Measurements from ENCODE around the gene VWA3A. TPM values are rescaled to one million over a fixed set of nuclear protein-coding genes. Genes with fewer than 3 reads are reported as not detected.

Gene VWA3A
- total RNA-seq, 2 donors from 2014 or later, result 0.10 to 0.16 TPM

GRCh38 chr16:22183335-22183734 is 91.0 kb downstream of the VWA3A start:
- Mint-ChIP-seq H3K9me3 (no peaks in the 10 kb centered on the region), H3K27ac (no peak overlapping the region), H3K27me3 (ENCODE audit: low read depth) (no peaks in the 10 kb centered on the region), H3K4me3 (no peak overlapping the region), H3K4me1 (ENCODE audit: low read depth) (peaks cover 7% of the 10 kb centered on the region), H3K36me3 (ENCODE audit: insufficient read depth in 2 of 2) (no peaks in the 10 kb centered on the region)
- DNase-seq (no peak), ATAC-seq (replicated peaks in 1 of 2) (no peak)

- no peak for ATAC-seq (replicated peaks in 1 of 2)
- no peaks in the 10 kb centered on the region for H3K27me3 Mint-ChIP-seq (ENCODE audit: low read depth)
- no peaks in the 10 kb centered on the region for H3K36me3 Mint-ChIP-seq (ENCODE audit: insufficient read depth in 2 of 2)
- DNase-seq, result no peak
- no peak overlapping the region for H3K4me3 Mint-ChIP-seq
- no peaks in the 10 kb centered on the region for H3K9me3 Mint-ChIP-seq
- H3K27ac Mint-ChIP-seq, result no peak overlapping the region
- H3K4me1 Mint-ChIP-seq (ENCODE audit: low read depth), result peaks cover 14% of the 10 kb centered on the region
Observed at GRCh38 chr16:22183901-22184614, 91.7 kb downstream of the VWA3A start.

- Mint-ChIP-seq H3K27me3 (ENCODE audit: low read depth) (no peaks in the 10 kb centered on the region), H3K27ac (no peak overlapping the region), H3K36me3 (ENCODE audit: insufficient read depth in 2 of 2) (no peaks in the 10 kb centered on the region), H3K9me3 (no peaks in the 10 kb centered on the region), H3K4me3 (no peak overlapping the region), H3K4me1 (ENCODE audit: low read depth) (peaks cover 19% of the 10 kb centered on the region)
- ATAC-seq (replicated peaks in 1 of 2) (no peak), DNase-seq (no peak)
Observed at GRCh38 chr16:22184615-22184968, 92.3 kb downstream of the VWA3A start.

DNA sequence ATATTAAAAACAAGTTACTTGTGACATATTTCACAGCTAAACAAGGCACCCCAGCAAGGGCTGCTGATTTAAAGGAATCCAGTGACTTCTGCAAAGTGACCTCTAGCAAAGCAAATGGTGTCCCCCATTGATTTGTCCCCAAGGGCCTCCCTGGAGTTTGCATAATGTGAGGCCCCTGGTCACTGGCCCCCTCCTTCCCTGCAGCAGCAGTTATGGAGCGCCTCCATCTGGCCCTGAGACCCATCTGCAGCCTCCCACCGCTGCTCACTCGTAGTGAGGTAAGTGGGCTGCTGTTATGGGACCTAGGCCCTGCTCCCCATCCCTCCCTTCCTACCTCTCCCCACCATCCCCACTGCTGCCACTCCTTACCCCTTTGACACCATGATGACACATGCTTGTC is 94.2 kb downstream of the VWA3A start:
- H3K27me3 Mint-ChIP-seq (ENCODE audit: low read depth), result no peaks in the 10 kb centered on the region
- DNase-seq (peak in 1 of 2 donors; percentile 21), ATAC-seq (replicated peaks in 1 of 2) (no peak)
- H3K4me3 Mint-ChIP-seq, result no peak overlapping the region
- no peaks in the 10 kb centered on the region for H3K9me3 Mint-ChIP-seq
- H3K36me3 Mint-ChIP-seq (ENCODE audit: insufficient read depth in 2 of 2), result no peaks in the 10 kb centered on the region
- no peak overlapping the region for H3K27ac Mint-ChIP-seq
- H3K4me1 Mint-ChIP-seq (ENCODE audit: low read depth), result peaks cover 22% of the 10 kb centered on the region

GRCh38 chr16:22188267-22188594 is 95.9 kb downstream of the VWA3A start:
- no peaks in the 10 kb centered on the region for H3K9me3 Mint-ChIP-seq
- peaks cover 39% of the 10 kb centered on the region for H3K4me1 Mint-ChIP-seq (ENCODE audit: low read depth)
- ATAC-seq (replicated peaks in 1 of 2), result no peak
- DNase-seq, result no peak
- H3K27me3 Mint-ChIP-seq (ENCODE audit: low read depth), result no peaks in the 10 kb centered on the region
- H3K36me3 Mint-ChIP-seq (ENCODE audit: insufficient read depth in 2 of 2), result no peaks in the 10 kb centered on the region
- peak overlapping the region; percentile 90 for H3K27ac Mint-ChIP-seq
- H3K4me3 Mint-ChIP-seq, result no peak overlapping the region

DNA sequence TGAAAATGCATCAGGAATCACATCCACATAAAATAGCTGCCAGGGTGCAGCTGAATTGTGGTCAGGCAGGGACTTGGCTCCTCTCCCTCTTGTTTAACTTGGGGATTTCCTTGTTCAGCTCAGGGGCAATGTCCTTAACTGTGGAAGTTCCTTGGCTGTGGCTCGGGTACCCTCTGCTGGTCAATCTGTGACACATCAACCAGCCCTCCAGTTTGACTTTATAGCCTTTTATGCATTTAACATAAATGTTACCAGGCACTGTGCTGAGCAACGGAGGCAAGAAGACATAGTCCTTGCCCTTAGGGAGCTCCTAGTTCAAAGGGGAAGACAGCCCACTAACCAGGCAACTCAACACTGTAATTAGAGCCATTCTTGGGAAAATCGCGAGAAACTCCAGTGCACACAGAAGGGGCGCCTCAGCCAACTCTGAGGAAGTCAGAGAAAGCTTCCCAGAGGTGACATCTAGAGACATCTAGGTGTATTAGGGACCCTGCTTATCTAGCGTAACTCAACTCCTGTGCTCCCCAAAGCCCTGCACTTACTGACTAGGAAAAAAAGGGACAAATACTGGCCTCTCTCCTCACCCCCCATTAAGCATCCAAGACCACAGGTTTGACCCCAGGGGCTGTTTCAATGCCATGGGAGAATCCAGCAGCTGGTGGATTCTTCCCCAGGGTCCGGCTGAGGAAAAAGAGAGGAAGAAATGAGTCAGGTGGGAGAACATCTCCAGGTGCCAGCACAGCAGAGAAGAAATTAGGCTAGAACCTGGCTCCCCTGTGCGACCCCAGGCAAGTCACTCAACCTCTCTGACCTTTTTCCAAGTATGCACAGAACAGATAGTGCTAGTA is 96.5 kb downstream of the VWA3A start:
- Mint-ChIP-seq H3K9me3 (peaks cover 0 to 3% of the 10 kb centered on the region in 2 donors), H3K4me1 (ENCODE audit: low read depth) (peaks cover 45% of the 10 kb centered on the region), H3K4me3 (peak overlapping the region; percentile 87 to 91), H3K27ac (peak overlapping the region; percentile 87), H3K27me3 (ENCODE audit: low read depth) (no peaks in the 10 kb centered on the region), H3K36me3 (ENCODE audit: insufficient read depth in 2 of 2) (peaks cover 2 to 3% of the 10 kb centered on the region in 2 donors)
- ATAC-seq (replicated peaks in 1 of 2), result no peak
- DNase-seq, result peak; percentile 66 to 67

- DNase-seq (peak; percentile 36 to 45), ATAC-seq (replicated peaks in 1 of 2) (no peak)
- Mint-ChIP-seq H3K27ac (peak overlapping the region; percentile 87), H3K27me3 (ENCODE audit: low read depth) (no peaks in the 10 kb centered on the region), H3K9me3 (peaks cover 0 to 7% of the 10 kb centered on the region in 2 donors), H3K36me3 (ENCODE audit: insufficient read depth in 2 of 2) (peaks cover 2 to 3% of the 10 kb centered on the region in 2 donors), H3K4me3 (peak overlapping the region; percentile 87 to 91), H3K4me1 (ENCODE audit: low read depth) (peaks cover 52% of the 10 kb centered on the region)
Observed at GRCh38 chr16:22189473-22190080, 97.2 kb downstream of the VWA3A start.

- Mint-ChIP-seq H3K27ac (peak overlapping the region; percentile 87), H3K36me3 (ENCODE audit: insufficient read depth in 2 of 2) (peaks cover 2 to 6% of the 10 kb centered on the region in 2 donors), H3K27me3 (ENCODE audit: low read depth) (no peaks in the 10 kb centered on the region), H3K4me3 (peak overlapping the region; percentile 87 to 91), H3K9me3 (peaks cover 0 to 7% of the 10 kb centered on the region in 2 donors), H3K4me1 (ENCODE audit: low read depth) (peaks cover 59% of the 10 kb centered on the region)
- DNase-seq, result peak; percentile 100
- ATAC-seq (replicated peaks in 1 of 2), result peak; percentile 67 to 69
Observed at GRCh38 chr16:22190081-22190775, 97.9 kb downstream of the VWA3A start.

DNA sequence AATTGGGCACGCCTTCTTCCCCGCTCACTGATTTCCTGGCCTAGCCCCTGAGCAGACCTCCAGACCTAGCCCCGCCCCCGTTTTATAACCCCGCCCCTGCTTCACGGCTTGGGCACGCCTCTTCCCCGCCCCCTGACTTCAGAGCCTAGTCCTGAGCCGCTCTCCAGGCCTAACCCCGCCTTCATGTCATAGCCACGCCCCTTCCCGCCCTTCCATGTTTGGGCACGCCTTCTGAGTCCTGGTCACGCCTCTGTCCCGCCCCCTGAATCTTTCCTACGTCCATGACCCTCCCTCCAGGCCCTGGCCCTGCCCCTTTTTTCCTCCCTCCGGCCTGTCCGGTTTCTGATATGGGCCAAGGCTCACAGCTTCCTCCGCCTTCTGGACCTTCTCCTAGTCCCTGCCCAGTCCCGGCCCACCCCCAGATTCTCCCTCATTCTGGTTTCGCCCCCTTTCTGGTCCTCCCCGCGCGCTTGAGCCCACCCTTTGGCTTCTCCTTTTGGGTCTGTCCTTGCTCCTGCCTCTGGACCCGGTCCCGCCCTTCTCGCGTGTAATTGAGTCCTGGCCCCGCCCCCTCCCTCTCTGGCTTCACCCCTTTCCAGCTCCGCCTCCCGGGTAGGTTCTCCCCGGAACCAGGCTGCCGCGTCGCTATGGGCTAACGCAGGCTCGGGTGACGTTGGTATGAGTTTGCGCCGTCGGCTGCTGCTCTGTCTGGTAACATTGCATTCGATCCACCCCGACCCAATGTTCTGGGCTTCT is 98.6 kb downstream of the VWA3A start:
- Mint-ChIP-seq H3K4me3 (peak overlapping the region; percentile 87 to 91), H3K27me3 (ENCODE audit: low read depth) (no peaks in the 10 kb centered on the region), H3K27ac (peak overlapping the region; percentile 84), H3K9me3 (peaks cover 0 to 7% of the 10 kb centered on the region in 2 donors), H3K36me3 (ENCODE audit: insufficient read depth in 2 of 2) (peaks cover 3 to 6% of the 10 kb centered on the region in 2 donors), H3K4me1 (ENCODE audit: low read depth) (peaks cover 66% of the 10 kb centered on the region)
- ATAC-seq (replicated peaks in 1 of 2), result peak; percentile 54 to 63
- DNase-seq, result peak; percentile 98 to 99

- ATAC-seq (replicated peaks in 1 of 2) (no peak), DNase-seq (peak; percentile 55 to 62)
- Mint-ChIP-seq H3K36me3 (ENCODE audit: insufficient read depth in 2 of 2) (peaks cover 3 to 6% of the 10 kb centered on the region in 2 donors), H3K4me3 (peak overlapping the region; percentile 87 to 91), H3K27ac (peak overlapping the region; percentile 86), H3K9me3 (peaks cover 0 to 7% of the 10 kb centered on the region in 2 donors), H3K4me1 (ENCODE audit: low read depth) (peaks cover 71% of the 10 kb centered on the region), H3K27me3 (ENCODE audit: low read depth) (no peaks in the 10 kb centered on the region)
Observed at GRCh38 chr16:22191532-22192260, 99.4 kb downstream of the VWA3A start.

DNA sequence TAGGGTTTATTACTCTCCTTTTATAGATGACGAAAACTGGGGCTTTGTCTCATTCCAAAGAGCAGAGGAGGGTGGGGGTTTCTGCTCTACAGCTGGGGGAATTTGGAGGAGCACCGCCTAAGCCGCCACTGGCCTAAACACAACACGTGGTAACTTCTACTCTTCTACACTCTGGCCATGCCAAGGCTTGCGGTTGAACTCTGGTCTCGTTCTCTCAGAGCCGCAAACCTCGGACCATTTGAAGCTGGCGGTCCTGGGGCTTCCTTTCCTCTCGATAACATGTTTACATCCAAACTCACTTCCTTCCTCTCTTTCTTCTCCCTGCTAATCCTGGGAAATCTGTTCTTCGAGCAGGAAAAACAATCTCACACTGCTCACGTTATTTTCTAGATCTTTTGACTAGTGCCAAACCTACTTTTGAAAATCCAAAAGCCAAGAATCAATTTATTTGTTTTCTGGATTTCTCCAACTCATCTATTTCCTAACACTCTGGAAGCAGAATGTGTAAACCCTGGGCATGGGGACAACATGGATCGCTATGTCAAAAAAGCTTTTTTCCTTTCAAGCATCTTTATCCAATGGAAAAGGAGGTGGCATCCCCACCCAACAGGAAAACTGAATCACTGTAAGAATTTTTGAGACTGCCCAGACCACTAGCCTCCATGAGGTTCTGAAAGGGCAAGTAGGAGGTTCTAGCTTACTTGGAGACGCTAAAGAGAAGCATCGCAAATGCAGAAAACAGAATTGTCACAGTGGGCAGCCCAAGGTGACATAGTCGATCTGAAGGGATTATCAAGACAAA is 100.1 kb downstream of the VWA3A start:
- H3K4me1 Mint-ChIP-seq (ENCODE audit: low read depth), result peaks cover 71% of the 10 kb centered on the region
- no peaks in the 10 kb centered on the region for H3K27me3 Mint-ChIP-seq (ENCODE audit: low read depth)
- DNase-seq (peak; percentile 87 to 91), ATAC-seq (replicated peaks in 1 of 2) (peak; percentile 20 to 25)
- peak overlapping the region; percentile 86 for H3K27ac Mint-ChIP-seq
- peak overlapping the region; percentile 87 to 91 for H3K4me3 Mint-ChIP-seq
- peaks cover 3 to 6% of the 10 kb centered on the region in 2 donors for H3K36me3 Mint-ChIP-seq (ENCODE audit: insufficient read depth in 2 of 2)
- peaks cover 0 to 7% of the 10 kb centered on the region in 2 donors for H3K9me3 Mint-ChIP-seq

Data from activated T-cell treated with anti-CD3 and anti-CD28 coated beads, Interleukin-2, amount 50 U/mL, for 72 hours (primary cell).